ENCODE results near the gene DLST. TPM values are rescaled to one million over a fixed set of nuclear protein-coding genes. Genes with fewer than 3 reads are reported as not detected.

DLST gene
- total and polyA plus RNA-seq, 11 donors, result 75.7 to 251 (median 190) TPM

DNA sequence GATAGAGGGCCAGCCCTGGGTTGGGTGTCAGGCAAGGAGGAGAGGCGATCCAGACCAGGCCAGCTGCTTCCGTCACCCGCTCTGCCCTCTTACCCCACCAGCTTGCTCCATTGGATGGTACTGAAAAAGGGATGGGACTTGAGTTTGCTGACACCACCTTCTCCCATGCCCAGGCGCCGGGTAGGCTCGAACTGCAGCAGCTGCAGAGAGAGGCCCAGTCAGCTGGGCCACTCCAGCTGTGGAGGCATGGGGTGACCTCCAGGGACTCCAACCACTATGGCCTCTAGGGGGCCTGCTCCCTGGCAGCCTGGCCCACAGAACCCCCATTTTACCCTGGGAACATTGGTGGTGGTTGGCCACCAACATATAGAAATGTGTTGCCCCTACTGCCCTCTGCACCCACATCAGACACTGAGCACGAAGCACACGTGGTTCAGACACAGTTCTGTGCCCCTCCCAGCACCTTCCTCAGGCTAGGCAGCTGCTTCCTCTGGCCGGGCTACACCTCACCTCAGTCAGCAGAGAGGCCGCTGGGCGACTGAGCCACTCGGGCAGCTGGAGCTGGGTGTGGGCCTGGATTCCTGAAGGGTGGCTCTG, 25.3 kb downstream of the DLST start:
- H3K4me1 ChIP-seq, result peaks cover 11 to 53% (median 38%) of the 10 kb centered on the region in 12 donors
- H3K27ac ChIP-seq, result peak overlapping the region in 2 of 12 donors; percentile 14 to 30
- intact Hi-C loops (cut with DNase I), result loop anchor here in 3 of 10 donors (1.0 to 5.0 kb wide), 2 partner anchors 45 to 46 kb away; no protein-coding TSS in a partner anchor
- H3K36me3 ChIP-seq, result peaks cover under 1 to 35% (median 28%) of the 10 kb centered on the region in 9 donors
- DNase-seq (no peak), ATAC-seq (peak; percentile 4 to 44 (median 15))
- H3K9me3 ChIP-seq, result no peaks in the 10 kb centered on the region
- no peak overlapping the region for H3K4me3 ChIP-seq
- TF ChIP-seq, protein P1, sequence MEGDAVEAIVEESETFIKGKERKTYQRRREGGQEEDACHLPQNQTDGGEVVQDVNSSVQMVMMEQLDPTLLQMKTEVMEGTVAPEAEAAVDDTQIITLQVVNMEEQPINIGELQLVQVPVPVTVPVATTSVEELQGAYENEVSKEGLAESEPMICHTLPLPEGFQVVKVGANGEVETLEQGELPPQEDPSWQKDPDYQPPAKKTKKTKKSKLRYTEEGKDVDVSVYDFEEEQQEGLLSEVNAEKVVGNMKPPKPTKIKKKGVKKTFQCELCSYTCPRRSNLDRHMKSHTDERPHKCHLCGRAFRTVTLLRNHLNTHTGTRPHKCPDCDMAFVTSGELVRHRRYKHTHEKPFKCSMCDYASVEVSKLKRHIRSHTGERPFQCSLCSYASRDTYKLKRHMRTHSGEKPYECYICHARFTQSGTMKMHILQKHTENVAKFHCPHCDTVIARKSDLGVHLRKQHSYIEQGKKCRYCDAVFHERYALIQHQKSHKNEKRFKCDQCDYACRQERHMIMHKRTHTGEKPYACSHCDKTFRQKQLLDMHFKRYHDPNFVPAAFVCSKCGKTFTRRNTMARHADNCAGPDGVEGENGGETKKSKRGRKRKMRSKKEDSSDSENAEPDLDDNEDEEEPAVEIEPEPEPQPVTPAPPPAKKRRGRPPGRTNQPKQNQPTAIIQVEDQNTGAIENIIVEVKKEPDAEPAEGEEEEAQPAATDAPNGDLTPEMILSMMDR (IDR thresholded peaks at IDR 0.05), result peak in 2 of 12 donors; percentile 19 to 28
- no peak for TF ChIP-seq POLR2A (IDR thresholded peaks at IDR 0.05)
- H3K27me3 ChIP-seq, result no peaks in the 10 kb centered on the region
- 62 to 96% (median 70%) methylated on average over 5 to 12 of the region's 12 CpGs for WGBS, 4 donors

DNA sequence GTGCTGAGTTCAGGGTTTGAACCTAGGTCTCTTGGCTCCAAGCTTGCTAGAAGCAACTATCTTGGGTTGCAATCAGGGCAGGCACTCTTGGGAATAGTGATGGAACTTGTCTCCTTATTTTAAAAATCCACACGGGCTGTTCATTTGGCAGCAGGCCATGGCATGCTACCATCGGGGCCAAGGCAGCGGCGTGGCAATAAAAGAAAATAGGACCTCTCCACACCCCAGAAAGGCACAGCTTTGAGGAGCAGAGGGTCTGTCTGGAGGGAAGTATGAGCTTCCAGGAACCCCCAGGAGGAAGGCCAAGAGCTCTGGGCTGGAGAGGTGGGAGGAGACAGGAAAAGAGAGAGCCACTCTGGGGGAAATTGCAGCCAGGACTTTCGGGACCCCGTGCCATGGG, 26.0 kb downstream of the DLST start:
- no peak overlapping the region for H3K4me3 ChIP-seq
- H3K36me3 ChIP-seq, result peaks cover 0 to 27% (median 21%) of the 10 kb centered on the region in 9 donors
- 17 to 26% (median 21%) methylated on average over 6 of the region's 6 CpGs for WGBS, 4 donors
- ATAC-seq, result peak in 1 of 4 donors; percentile 3
- TF ChIP-seq, protein P1 (IDR thresholded peaks at IDR 0.05), result no peak
- no peak for TF ChIP-seq POLR2A (IDR thresholded peaks at IDR 0.05)
- no peak for DNase-seq
- intact Hi-C loops (cut with DNase I), result loop anchor here in 3 of 10 donors (1.0 to 5.0 kb wide), 2 partner anchors 45 to 46 kb away; no protein-coding TSS in a partner anchor
- peak overlapping the region in 4 of 12 donors; percentile 14 to 30 (median 27) for H3K27ac ChIP-seq
- peaks cover 11 to 53% (median 38%) of the 10 kb centered on the region in 12 donors for H3K4me1 ChIP-seq
- H3K9me3 ChIP-seq, result no peaks in the 10 kb centered on the region
- no peaks in the 10 kb centered on the region for H3K27me3 ChIP-seq

DNA sequence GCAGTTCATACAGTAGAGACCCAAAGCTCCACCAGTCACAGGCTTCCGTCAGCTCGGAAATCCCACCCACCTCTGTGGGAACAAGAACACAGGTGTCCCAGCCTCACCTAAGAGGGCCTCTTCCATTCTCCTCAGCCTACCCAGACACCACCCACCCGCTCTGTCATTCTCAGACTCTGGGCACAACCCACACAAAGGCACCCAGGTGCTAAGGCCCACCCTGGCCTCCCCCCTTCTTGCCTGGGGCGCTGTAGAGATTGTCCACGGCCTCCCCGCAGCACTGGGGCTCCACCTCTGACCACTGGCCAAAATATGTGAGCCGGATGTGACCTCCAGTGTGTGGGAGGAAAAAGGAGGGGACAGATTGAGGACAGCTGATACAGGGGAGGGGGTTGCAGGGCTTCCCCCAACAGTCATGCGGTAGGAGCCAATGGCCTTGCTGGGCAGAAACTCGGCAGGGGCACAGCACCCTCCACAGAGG, 27.2 kb downstream of the DLST start:
- Histone ChIP-seq H3K9me3 (no peaks in the 10 kb centered on the region), H3K36me3 (peaks cover 0 to 16% (median 9%) of the 10 kb centered on the region in 9 donors), H3K4me1 (peaks cover 11 to 53% (median 44%) of the 10 kb centered on the region in 12 donors), H3K27me3 (no peaks in the 10 kb centered on the region), H3K27ac (no peak overlapping the region), H3K4me3 (no peak overlapping the region)
- ATAC-seq (no peak), DNase-seq (no peak)
- WGBS, 4 donors, result 57 to 77% (median 63%) methylated on average over 7 to 9 of the region's 9 CpGs
- intact Hi-C loops (cut with DNase I), result loop anchor here in 2 of 10 donors (5.0 kb wide), 1 partner anchor 47 kb away; no protein-coding TSS in a partner anchor
- TF ChIP-seq, protein P1 (IDR thresholded peaks at IDR 0.05), result no peak
- TF ChIP-seq POLR2A (IDR thresholded peaks at IDR 0.05), result no peak

DNA sequence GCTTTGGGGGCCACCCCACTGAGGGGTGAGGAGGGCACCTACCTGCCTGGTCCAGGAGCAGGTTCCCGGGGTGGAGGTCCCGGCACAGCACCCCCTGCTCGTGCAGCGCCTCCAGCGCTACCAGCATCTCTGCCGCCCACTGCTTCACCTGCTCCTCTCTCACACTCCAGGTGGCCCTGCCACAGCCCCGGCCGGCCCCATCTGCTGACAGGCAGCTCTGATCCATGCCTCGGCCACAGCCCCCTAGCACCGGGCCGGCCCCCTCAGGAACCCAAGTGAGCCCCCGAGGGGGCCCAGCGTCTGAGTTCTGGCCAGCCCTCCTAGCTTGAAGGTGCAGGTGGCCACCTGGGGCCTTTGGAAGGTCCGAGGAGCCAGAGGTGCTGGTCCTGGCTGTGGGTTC, 27.8 kb downstream of the DLST start:
- no peaks in the 10 kb centered on the region for H3K9me3 ChIP-seq
- WGBS, 4 donors, result 94 to 99% (median 97%) methylated on average over 12 to 14 of the region's 14 CpGs
- H3K36me3 ChIP-seq, result peaks cover 0 to 10% (median 5%) of the 10 kb centered on the region in 9 donors
- H3K27ac ChIP-seq, result no peak overlapping the region
- H3K27me3 ChIP-seq, result no peaks in the 10 kb centered on the region
- TF ChIP-seq POLR2A (IDR thresholded peaks at IDR 0.05), result no peak
- TF ChIP-seq, protein P1 (IDR thresholded peaks at IDR 0.05), result no peak
- DNase-seq (no peak), ATAC-seq (no peak)
- H3K4me1 ChIP-seq, result peaks cover 11 to 59% (median 48%) of the 10 kb centered on the region in 12 donors
- intact Hi-C loops (cut with DNase I), result loop anchor here in 2 of 10 donors (5.0 kb wide), 1 partner anchor 47 kb away; no protein-coding TSS in a partner anchor
- no peak overlapping the region for H3K4me3 ChIP-seq
